ENCODE data around the gene NUMB.

DNA sequence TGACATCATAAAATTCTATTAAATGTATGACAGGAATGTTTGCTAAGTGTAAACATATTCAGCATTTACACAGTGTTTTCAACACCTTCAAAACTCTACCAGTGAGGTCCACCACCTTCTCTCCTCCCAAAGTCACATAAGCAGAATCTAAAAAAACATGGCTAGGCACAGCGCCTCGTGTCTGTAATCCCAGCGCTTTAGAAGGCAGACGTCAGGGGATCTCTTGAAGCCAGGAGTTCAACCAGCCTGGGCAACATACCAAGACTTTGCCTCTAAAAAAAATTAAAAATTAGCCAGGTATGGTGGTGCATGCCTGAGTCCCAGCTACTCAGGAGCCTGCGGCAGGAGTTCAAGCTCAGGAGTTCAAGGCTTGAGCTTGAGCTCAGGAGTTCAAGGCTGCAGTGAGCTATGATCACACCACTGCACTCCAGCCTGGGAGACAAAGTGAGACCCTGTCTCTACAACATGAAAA, 30.0 kb downstream of the NUMB start:
- no peak for TF ChIP-seq EZH2 (IDR thresholded peaks at IDR 0.05; ENCODE audit: borderline replicate concordance, low read depth, low read length, severe bottlenecking)
- TF ChIP-seq, protein P1, sequence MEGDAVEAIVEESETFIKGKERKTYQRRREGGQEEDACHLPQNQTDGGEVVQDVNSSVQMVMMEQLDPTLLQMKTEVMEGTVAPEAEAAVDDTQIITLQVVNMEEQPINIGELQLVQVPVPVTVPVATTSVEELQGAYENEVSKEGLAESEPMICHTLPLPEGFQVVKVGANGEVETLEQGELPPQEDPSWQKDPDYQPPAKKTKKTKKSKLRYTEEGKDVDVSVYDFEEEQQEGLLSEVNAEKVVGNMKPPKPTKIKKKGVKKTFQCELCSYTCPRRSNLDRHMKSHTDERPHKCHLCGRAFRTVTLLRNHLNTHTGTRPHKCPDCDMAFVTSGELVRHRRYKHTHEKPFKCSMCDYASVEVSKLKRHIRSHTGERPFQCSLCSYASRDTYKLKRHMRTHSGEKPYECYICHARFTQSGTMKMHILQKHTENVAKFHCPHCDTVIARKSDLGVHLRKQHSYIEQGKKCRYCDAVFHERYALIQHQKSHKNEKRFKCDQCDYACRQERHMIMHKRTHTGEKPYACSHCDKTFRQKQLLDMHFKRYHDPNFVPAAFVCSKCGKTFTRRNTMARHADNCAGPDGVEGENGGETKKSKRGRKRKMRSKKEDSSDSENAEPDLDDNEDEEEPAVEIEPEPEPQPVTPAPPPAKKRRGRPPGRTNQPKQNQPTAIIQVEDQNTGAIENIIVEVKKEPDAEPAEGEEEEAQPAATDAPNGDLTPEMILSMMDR (IDR thresholded peaks at IDR 0.05; ENCODE audit: borderline replicate concordance, extremely low read depth, low read length, poor library complexity, severe bottlenecking), result no peak
